Esophagus muscularis mucosa (tissue), 3 donors: ENCODE measurements around the gene RARB.

ENCODE experiments used
- CTCF ChIP-seq, 3 experiments: fragments of 200-600 bp in 2 of 3; fragments of 450-650 bp in 1 of 3; sonication (generic) in 2 of 3; IDR thresholded peaks; one replicate each; pipeline ENCODE4 v1.5.1; 2017 to 2019; ENCODE audit warnings: antibody characterized with exemption in 3 of 3, mild to moderate bottlenecking in 2 of 3, moderate library complexity in 1 of 3
- POLR2A ChIP-seq: fragments of 450-650 bp; IDR thresholded peaks from one replicate; pipeline ENCODE4 v1.6.1; 2017; ENCODE audit warnings: antibody characterized with exemption, moderate library complexity, mild to moderate bottlenecking, low read depth
- POLR2AphosphoS5 ChIP-seq, 2 donors: sonication (generic); formaldehyde crosslinking; IDR thresholded peaks; one replicate each; pipeline ENCODE4 v1.6.1; 2017; ENCODE audit warnings: antibody characterized with exemption in 2 of 2

DNA sequence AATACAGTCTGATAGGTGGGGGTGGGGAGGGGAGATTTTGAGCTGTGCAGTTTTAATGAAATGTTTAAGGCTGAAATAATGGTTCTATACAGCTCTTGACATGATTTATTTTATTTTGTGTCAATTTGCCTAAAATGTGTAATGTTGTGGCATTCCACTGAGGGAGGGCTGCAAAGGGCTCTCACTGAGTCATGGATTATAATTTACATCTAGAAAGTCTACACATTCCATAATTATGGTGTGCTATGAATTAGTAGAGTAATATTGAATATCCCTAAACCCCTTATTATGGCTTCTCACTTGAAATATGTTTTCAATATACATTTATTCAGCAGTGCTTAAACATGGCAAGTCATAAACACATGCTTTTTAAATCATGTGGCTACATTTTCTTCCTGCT, 103.9 kb downstream of the RARB start:
- TF ChIP-seq POLR2A (no peak), CTCF (IDR thresholded peaks at IDR 0.05) (no peak), POLR2AphosphoS5 (IDR thresholded peaks at IDR 0.05) (no peak)
